ENCODE measurements around the gene STMN3. TPM values are rescaled to one million over a fixed set of nuclear protein-coding genes. Genes with fewer than 3 reads are reported as not detected.
"Not testable (repeated sequence)": the region's sequence is repeated elsewhere in the genome, so short reads cannot be mapped to it uniquely, and the experiment has no call there.

The STMN3 gene
- total RNA-seq, 1 donor from 2014 or later: 14.3 TPM

DNA sequence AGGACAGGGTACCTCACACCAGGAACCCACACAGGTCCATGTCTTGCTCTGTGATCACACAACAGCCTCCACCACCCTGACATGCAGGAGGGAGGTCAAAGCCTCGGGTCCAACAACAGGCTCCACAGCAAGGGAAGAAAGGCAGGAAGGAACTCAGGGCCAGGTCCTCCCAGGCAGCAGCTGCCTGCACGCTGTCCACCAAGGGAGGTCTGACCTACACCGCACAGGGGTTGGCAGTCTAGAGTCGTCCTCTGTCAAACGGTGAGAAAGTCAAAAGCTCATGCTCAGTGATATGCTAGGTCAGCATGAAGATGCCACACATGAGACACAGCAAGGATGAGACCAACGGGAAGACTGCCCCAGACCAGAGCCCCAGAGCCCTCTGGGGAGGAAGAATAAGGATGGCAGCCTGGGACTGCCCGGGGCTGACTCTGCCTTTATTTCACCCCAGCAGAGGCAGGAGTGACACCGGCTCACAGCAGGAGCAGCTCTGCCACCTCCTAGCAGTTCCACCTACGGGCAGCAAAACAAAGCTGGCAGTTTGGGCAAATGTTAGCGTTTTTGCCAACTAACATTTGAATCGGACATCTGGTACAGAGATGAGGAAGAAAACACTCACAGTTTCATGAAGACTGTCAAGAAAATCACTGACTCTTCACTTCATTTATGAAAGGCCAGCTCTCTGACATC, 34.8 kb downstream of the STMN3 start:
- intact Hi-C loops (cut with micrococcal nuclease): no loop called here

DNA sequence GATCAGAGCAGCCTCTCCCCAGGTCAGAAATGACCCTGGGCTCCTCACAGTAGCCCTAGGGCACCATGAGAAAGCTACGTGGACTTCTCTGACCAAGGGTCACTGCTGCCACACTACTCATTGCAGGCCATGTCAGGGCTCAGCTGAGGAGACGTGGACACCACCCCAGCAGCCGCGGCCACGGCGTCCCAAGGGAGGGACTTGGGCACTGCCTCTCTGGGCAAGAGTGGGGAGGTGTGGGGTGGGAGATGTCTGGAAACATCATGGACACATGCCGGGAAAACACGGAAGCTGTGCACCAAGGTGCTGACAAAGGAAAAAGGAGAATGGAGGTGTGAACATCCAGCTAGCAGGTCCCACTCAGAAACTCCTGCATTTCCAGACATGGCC, 35.4 kb downstream of the STMN3 start:
- intact Hi-C loops (cut with micrococcal nuclease): no loop called here

GRCh38 chr20:63617092-63617875, 35.9 kb downstream of the STMN3 start:
- intact Hi-C loops (cut with micrococcal nuclease): no loop called here

GRCh38 chr20:63613863-63614594, 39.2 kb downstream of the STMN3 start:
- intact Hi-C loops (cut with micrococcal nuclease): not testable (repeated sequence)

GRCh38 chr20:63612276-63612931, 40.8 kb downstream of the STMN3 start:
- intact Hi-C loops (cut with micrococcal nuclease): no loop called here

DNA sequence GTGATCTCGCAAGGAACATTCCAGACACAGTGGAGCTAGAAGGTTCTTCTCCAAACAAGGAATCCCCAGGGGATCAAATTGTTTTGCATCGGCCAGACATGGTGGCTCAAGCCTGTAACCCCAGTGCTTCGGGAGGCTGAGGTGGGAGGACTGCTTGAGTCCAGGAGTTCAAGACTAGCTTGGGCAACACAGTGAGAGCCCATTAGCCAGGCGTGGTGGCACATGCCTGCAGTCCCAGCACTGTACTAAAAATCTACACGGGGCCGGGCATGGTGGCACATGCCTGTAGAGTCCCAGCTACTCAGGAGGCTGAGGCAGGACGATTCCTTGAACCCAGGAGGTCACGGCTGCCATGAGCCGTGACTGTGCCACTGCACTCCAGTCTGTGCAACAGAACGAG, 41.6 kb downstream of the STMN3 start:
- intact Hi-C loops (cut with micrococcal nuclease): loop anchor here (2.0 kb wide), 1 partner anchor 17 kb away; no protein-coding TSS in a partner anchor

DNA sequence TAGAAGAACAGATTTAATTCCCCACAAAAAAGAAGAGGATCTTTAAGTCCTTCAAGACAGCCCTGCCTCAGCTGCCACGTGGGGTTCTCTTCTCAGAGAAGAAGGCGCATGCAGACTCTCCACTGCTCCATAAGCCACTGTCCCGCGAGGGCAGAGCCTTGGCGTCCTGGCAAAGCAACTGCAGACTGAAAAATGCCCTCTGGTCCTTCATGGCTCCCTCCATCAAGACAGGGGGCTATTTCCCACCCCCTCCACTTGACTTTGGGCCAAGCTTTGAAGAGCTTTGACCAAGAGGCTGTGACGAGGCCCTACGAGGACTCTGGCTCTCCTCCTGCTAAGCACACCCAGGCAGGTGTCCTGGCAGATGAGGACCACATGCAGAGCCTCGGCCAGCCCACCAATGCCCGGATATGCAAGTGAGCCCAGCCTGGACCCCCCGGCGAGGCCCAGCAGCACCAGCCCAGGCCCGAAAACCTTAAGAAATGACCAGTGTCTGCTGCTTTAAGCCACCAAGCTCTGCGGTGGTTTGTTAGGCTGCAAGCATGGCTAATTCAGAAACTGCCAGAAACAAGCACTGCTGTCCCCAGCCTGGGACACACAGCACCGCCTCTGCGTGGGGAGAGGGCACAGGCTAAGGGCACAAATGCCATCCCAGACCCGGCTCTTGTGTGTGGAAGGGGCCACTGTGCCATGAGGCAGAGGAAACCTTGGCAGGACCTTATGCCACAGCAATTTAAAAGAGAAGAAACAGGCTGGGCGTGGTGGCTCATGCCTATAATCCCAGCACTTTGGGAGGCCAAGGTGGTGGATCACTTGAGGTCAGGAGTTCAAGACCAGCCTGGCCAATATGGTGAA, 42.4 kb downstream of the STMN3 start:
- intact Hi-C loops (cut with micrococcal nuclease): loop anchor here (2.0 kb wide), 1 partner anchor 16 kb away; no protein-coding TSS in a partner anchor

- intact Hi-C loops (cut with micrococcal nuclease): no loop called here
Observed at GRCh38 chr20:63606686-63607085, 46.5 kb downstream of the STMN3 start.

DNA sequence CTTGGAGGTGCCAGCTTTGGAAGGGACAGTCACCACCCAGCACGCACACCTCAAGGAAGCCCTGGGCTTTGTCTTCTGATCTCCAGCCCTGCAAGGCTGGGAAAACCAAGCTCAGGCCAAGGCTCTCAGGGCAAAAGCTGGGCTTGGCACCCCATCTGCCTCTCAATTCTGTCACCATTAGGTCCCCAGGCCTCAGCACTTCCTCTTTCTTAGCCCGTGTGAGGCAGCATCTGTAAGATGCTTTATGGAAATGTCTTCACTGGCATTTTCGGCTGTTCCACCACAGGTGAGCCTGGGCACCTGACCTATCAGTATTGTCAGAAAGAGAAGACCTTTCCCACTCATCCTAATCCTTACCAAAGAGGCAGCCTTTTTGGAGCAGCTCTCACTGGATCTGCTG, 50.9 kb downstream of the STMN3 start:
- intact Hi-C loops (cut with micrococcal nuclease): no loop called here

- intact Hi-C loops (cut with micrococcal nuclease): not testable (repeated sequence)
Observed at GRCh38 chr20:63601679-63602078, 51.5 kb downstream of the STMN3 start.

GRCh38 chr20:63599396-63600050, 53.7 kb downstream of the STMN3 start:
- intact Hi-C loops (cut with micrococcal nuclease): no loop called here

DNA sequence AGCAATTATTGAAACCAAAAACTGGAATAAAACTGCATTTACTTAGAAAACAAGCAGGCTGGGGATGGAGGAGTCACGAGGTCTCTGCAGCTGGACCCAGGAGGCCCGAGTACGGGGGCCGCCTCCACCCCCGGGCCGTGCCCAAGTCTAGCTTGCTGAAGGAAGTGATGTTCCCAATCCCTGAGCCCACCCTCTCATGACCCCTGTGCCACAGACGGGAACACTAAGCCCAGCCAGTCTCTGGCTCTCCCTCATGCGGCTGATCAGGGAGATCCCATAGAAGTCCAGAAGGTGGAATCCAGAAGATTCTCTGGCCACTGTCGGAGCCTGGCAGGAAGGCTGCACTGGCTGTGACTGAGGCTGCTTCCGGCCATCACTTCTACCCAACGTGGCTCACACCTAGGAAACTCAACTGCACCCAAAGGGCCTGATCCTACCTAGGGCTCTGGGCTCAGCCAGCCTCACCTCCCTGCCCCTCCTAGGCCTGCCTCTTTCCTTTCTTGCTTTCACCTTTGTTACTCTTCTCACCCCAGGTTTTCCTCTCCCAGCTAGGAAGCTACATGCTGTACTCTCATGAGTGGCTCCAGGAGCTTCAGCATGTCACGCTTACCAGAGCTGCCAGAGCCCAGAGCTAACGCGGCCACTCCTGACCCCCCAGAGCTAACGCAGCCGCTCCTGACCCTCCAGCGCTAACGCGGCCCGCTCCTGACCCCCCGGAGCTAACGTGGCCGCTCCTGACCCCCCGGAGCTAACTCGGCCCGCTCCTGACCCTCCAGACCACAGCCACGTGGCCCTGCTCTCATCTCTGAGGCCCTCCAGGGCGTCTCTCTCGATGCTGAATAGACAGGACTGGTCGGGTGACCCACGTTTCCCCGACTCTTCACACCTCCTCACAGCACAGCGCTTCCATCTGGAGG, 54.5 kb downstream of the STMN3 start:
- intact Hi-C loops (cut with micrococcal nuclease): no loop called here

GRCh38 chr20:63597651-63598478, 55.4 kb downstream of the STMN3 start:
- intact Hi-C loops (cut with micrococcal nuclease): no loop called here

- intact Hi-C loops (cut with micrococcal nuclease): no loop called here
Observed at GRCh38 chr20:63596423-63596822, 56.8 kb downstream of the STMN3 start.

GRCh38 chr20:63595416-63596127, 57.7 kb downstream of the STMN3 start:
- intact Hi-C loops (cut with micrococcal nuclease): loop anchor here (2.0 kb wide), 1 partner anchor 15 kb away; no protein-coding TSS in a partner anchor

- intact Hi-C loops (cut with micrococcal nuclease): loop anchor here (2.0 kb wide), 1 partner anchor 17 kb away; no protein-coding TSS in a partner anchor
Observed at GRCh38 chr20:63594043-63594561, 59.1 kb downstream of the STMN3 start.

- intact Hi-C loops (cut with micrococcal nuclease): no loop called here
Observed at GRCh38 chr20:63592661-63593060, 60.6 kb downstream of the STMN3 start.
